Trophoblast cell (in vitro differentiated cells and primary cell): ENCODE results near the gene RPRD1A.
"Not testable (repeated sequence)": the region's sequence is repeated elsewhere in the genome, so short reads cannot be mapped to it uniquely, and the experiment has no call there.

Experiments used
- DNase-seq, 2 donors: peaks; one replicate each; pipeline ENCODE4 v3.0.0-alpha.2; 2016
- H2AFZ ChIP-seq: 2 replicates; pipeline ENCODE4 v1.6.1; 2013; ENCODE audit warnings: low read length, moderate library complexity, mild to moderate bottlenecking; ENCODE audit not compliant: insufficient read depth, poor library complexity
- H2AK5ac ChIP-seq: 2 replicates; pipeline ENCODE4 v1.6.1; 2013; ENCODE audit warnings: mild to moderate bottlenecking, low read length
- H2BK120ac ChIP-seq: 2 replicates; pipeline ENCODE4 v1.6.1; 2013; ENCODE audit warnings: low read length, mild to moderate bottlenecking, moderate library complexity; ENCODE audit not compliant: insufficient read depth, poor library complexity
- H2BK12ac ChIP-seq: 2 replicates; pipeline ENCODE4 v1.6.1; 2013; ENCODE audit warnings: mild to moderate bottlenecking, low read length, moderate library complexity
- H2BK5ac ChIP-seq: 2 replicates; pipeline ENCODE4 v1.6.1; 2013; ENCODE audit warnings: low read length, low read depth, moderate library complexity, mild to moderate bottlenecking; ENCODE audit not compliant: poor library complexity
- H3K14ac ChIP-seq: 2 replicates; pipeline ENCODE4 v1.6.1; 2013; ENCODE audit warnings: mild to moderate bottlenecking, low read length
- H3K18ac ChIP-seq: 2 replicates; pipeline ENCODE4 v1.6.1; 2013; ENCODE audit warnings: mild to moderate bottlenecking, low read length
- H3K23ac ChIP-seq: 2 replicates; pipeline ENCODE4 v1.6.1; 2013; ENCODE audit warnings: low read length
- H3K27ac ChIP-seq: 2 replicates; pipeline ENCODE4 v1.5.1; 2013; ENCODE audit warnings: low read depth, mild to moderate bottlenecking, inconsistent platforms, low read length, moderate library complexity
- H3K27me3 ChIP-seq: 2 replicates; pipeline ENCODE4 v1.6.1; 2013; ENCODE audit warnings: inconsistent platforms, mild to moderate bottlenecking, low read length, moderate library complexity; ENCODE audit not compliant: insufficient read depth
- H3K36me3 ChIP-seq, 2 experiments: 1 replicate in 1 of 2; 2 replicates in 1 of 2; pipeline ENCODE4 v1.6.1; 2013; ENCODE audit warnings: low read length in 2 of 2, mild to moderate bottlenecking in 2 of 2, moderate library complexity in 1 of 2; ENCODE audit not compliant: insufficient read depth in 2 of 2, control insufficient read depth in 1 of 2
- H3K4ac ChIP-seq: 2 replicates; pipeline ENCODE4 v1.6.1; 2013; ENCODE audit warnings: low read depth, mild to moderate bottlenecking, low read length, moderate library complexity
- H3K4me1 ChIP-seq, 2 experiments: 1 replicate in 1 of 2; 2 replicates in 1 of 2; pipeline ENCODE4 v1.6.1; 2013; ENCODE audit warnings: low read length in 2 of 2, mild to moderate bottlenecking in 2 of 2, moderate library complexity in 1 of 2; ENCODE audit not compliant: insufficient read depth in 2 of 2, control insufficient read depth in 1 of 2
- H3K4me2 ChIP-seq: 2 replicates; pipeline ENCODE4 v1.6.1; 2013; ENCODE audit warnings: inconsistent platforms, mild to moderate bottlenecking, low read length, moderate library complexity
- H3K4me3 ChIP-seq: 2 replicates; pipeline ENCODE4 v1.5.1; 2013; ENCODE audit warnings: mild to moderate bottlenecking, low read depth, low read length, inconsistent platforms
- H3K79me1 ChIP-seq: one replicate; pipeline ENCODE4 v1.6.1; 2013; ENCODE audit warnings: low read length
- H3K79me2 ChIP-seq: 2 replicates; pipeline ENCODE4 v1.6.1; 2013; ENCODE audit warnings: low read length, mild to moderate bottlenecking; ENCODE audit not compliant: control insufficient read depth, insufficient read depth, poor library complexity
- H3K9ac ChIP-seq: 2 replicates; pipeline ENCODE4 v1.6.1; 2013; ENCODE audit warnings: mild to moderate bottlenecking, low read length
- H3K9me3 ChIP-seq: 2 replicates; pipeline ENCODE4 v1.6.1; 2013; ENCODE audit warnings: low read depth, mild to moderate bottlenecking, control low read depth, inconsistent platforms, low read length; ENCODE audit not compliant: insufficient read depth
- H4K12ac ChIP-seq: 2 replicates; pipeline ENCODE4 v1.6.1; 2013; ENCODE audit warnings: low read depth, mild to moderate bottlenecking, low read length, moderate library complexity
- H4K8ac ChIP-seq: 2 replicates; pipeline ENCODE4 v1.6.1; 2013; ENCODE audit warnings: low read depth, mild to moderate bottlenecking, low read length, moderate library complexity
- H4K91ac ChIP-seq: one replicate; pipeline ENCODE4 v1.6.1; 2013; ENCODE audit warnings: low read depth, mild to moderate bottlenecking, low read length, moderate library complexity
- WGBS: extraction: QIAGEN DNeasy Blood & Tissue Kit; methylation state at CpG from one replicate; pipeline ENCODE4 v1.1.7; 2013; ENCODE audit warnings: missing lambda C conversion rate; ENCODE audit not compliant: insufficient read length, insufficient coverage; ENCODE audit errors: extremely low coverage; 5-methylcytosine and 5-hydroxymethylcytosine counted together

The RPRD1A gene

GRCh38 chr18:36081118-36081517, 13.8 kb upstream of the RPRD1A start:
- H3K14ac ChIP-seq, H3K27ac ChIP-seq, H3K79me2 ChIP-seq, H3K9ac ChIP-seq, H3K79me1 ChIP-seq, H2BK5ac ChIP-seq, H3K4me3 ChIP-seq, H3K4me1 ChIP-seq, H3K27me3 ChIP-seq, H2AFZ ChIP-seq, H3K9me3 ChIP-seq, H2AK5ac ChIP-seq, H4K12ac ChIP-seq, H2BK120ac ChIP-seq, H3K4me2 ChIP-seq, H3K18ac ChIP-seq, H3K36me3 ChIP-seq, H2BK12ac ChIP-seq, H3K4ac ChIP-seq, DNase-seq, H3K23ac ChIP-seq, H4K91ac ChIP-seq, H4K8ac ChIP-seq: not testable (repeated sequence)
- no CpG with 5 or more reads among the region's 2 CpGs for WGBS

DNA sequence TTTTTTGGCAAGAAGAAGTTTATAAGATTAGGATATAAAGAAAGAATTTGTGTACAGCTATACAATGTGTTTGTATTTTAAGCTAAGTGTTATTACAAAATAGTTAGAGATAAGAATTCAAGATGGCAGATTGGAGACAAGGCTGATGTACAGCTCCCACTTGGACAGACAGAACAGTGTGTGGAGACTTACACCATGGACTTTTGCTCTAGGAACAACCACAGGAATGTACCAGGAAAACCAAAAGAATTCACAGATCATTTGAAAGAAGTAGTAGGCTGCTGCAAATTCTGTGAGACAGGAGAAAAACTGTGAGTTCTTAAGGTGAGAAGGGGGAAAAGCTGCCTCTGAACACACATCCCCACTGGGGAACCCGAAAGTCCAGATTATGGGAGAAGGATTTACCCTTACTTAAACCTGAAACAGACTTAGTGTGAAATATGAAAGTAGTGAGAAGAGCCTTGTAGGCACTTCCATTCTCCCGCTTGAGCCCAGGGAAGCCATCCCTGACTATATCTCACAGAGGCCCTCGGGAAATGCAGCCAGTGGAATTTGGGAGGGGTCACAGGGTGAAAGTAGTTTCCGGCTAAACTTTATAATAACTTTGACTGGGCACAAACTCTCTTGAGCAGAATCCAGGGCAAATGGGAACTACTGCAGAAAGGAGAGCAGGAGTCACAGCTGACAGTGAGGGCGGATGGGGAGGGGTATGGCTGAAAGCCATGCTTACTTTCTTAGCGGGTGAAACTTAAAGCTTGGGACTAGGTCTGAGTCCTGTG, 11.6 kb upstream of the RPRD1A start:
- no peak overlapping the region for H4K12ac ChIP-seq
- no peak overlapping the region for H2AK5ac ChIP-seq
- no peak overlapping the region for H3K23ac ChIP-seq
- H3K27ac ChIP-seq = no peak overlapping the region
- no peak overlapping the region for H2BK12ac ChIP-seq
- H3K9me3 ChIP-seq = no peaks in the 10 kb centered on the region
- no CpG with 5 or more reads among the region's 6 CpGs for WGBS
- no peak overlapping the region for H2BK5ac ChIP-seq
- H4K8ac ChIP-seq = no peak overlapping the region
- H3K9ac ChIP-seq = no peak overlapping the region
- H3K79me1 ChIP-seq = no peaks in the 10 kb centered on the region
- H3K14ac ChIP-seq = no peak overlapping the region
- no peak overlapping the region for H2AFZ ChIP-seq
- no peaks in the 10 kb centered on the region for H3K36me3 ChIP-seq
- peaks cover 0 to 2% of the 10 kb centered on the region in 2 experiments for H3K4me1 ChIP-seq
- H3K4me2 ChIP-seq = no peak overlapping the region
- no peak overlapping the region for H2BK120ac ChIP-seq
- DNase-seq = peak in 1 of 2 donors; percentile 40
- H4K91ac ChIP-seq = no peak overlapping the region
- H3K18ac ChIP-seq = no peak overlapping the region
- H3K79me2 ChIP-seq = no peaks in the 10 kb centered on the region
- H3K4ac ChIP-seq = no peak overlapping the region
- no peak overlapping the region for H3K4me3 ChIP-seq
- no peaks in the 10 kb centered on the region for H3K27me3 ChIP-seq

GRCh38 chr18:36077764-36078163, 10.4 kb upstream of the RPRD1A start:
- no CpG with 5 or more reads among the region's 27 CpGs for WGBS
- not testable (repeated sequence) for H3K4me3 ChIP-seq

GRCh38 chr18:36075862-36076587, 8.7 kb upstream of the RPRD1A start:
- Histone ChIP-seq H3K4me3 (no peak overlapping the region), H3K9ac (no peak overlapping the region), H3K4ac (no peak overlapping the region), H3K27ac (no peak overlapping the region), H2AK5ac (no peak overlapping the region), H3K14ac (no peak overlapping the region), H3K27me3 (no peaks in the 10 kb centered on the region), H2BK12ac (no peak overlapping the region), H3K4me1 (peaks cover 0 to 2% of the 10 kb centered on the region in 2 experiments), H3K79me1 (no peaks in the 10 kb centered on the region), H3K36me3 (no peaks in the 10 kb centered on the region), H2AFZ (no peak overlapping the region), H2BK120ac (no peak overlapping the region), H4K8ac (no peak overlapping the region), H3K79me2 (no peaks in the 10 kb centered on the region), H3K4me2 (no peak overlapping the region), H3K23ac (no peak overlapping the region), H4K91ac (no peak overlapping the region), H4K12ac (no peak overlapping the region), H3K18ac (no peak overlapping the region), H2BK5ac (no peak overlapping the region), H3K9me3 (no peaks in the 10 kb centered on the region)
- no CpG with 5 or more reads among the region's 6 CpGs for WGBS
- DNase-seq = peak; percentile 79 to 96

More at GRCh38 chr18:36077764-36078163, 10.4 kb upstream of the RPRD1A start:
- H3K4me1 ChIP-seq, H3K18ac ChIP-seq, H2AFZ ChIP-seq, H3K4me2 ChIP-seq, H3K79me1 ChIP-seq, H3K4ac ChIP-seq, H3K79me2 ChIP-seq, H3K23ac ChIP-seq, H3K14ac ChIP-seq, H4K8ac ChIP-seq, H3K27ac ChIP-seq, DNase-seq, H3K36me3 ChIP-seq, H3K9me3 ChIP-seq, H4K12ac ChIP-seq, H2BK5ac ChIP-seq, H3K9ac ChIP-seq, H2BK12ac ChIP-seq, H2BK120ac ChIP-seq, H2AK5ac ChIP-seq, H3K27me3 ChIP-seq, H4K91ac ChIP-seq: not testable (repeated sequence)
